Measurements from ENCODE around the gene GFOD2.

DNA sequence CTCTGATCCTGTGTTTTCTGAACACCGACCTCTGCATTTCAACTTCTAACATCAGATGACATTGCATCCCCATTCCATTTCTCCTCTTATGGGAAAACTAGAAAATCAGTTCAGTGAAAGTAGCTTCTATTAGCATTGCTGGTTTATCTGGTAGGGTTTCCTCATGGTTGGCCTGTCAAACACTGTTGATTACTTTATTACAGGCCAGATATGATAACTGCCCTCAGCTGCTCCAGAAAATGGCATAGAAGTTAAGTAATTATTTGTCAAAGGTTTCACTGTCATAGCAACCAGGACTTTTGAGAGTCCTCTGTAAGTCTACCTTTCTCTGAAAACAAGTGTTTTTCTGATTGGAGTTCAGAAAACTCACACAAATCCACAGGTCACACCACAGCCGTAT lies 3.0 kb downstream of the GFOD2 start:
- TF ChIP-seq, protein P1, sequence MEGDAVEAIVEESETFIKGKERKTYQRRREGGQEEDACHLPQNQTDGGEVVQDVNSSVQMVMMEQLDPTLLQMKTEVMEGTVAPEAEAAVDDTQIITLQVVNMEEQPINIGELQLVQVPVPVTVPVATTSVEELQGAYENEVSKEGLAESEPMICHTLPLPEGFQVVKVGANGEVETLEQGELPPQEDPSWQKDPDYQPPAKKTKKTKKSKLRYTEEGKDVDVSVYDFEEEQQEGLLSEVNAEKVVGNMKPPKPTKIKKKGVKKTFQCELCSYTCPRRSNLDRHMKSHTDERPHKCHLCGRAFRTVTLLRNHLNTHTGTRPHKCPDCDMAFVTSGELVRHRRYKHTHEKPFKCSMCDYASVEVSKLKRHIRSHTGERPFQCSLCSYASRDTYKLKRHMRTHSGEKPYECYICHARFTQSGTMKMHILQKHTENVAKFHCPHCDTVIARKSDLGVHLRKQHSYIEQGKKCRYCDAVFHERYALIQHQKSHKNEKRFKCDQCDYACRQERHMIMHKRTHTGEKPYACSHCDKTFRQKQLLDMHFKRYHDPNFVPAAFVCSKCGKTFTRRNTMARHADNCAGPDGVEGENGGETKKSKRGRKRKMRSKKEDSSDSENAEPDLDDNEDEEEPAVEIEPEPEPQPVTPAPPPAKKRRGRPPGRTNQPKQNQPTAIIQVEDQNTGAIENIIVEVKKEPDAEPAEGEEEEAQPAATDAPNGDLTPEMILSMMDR (IDR thresholded peaks at IDR 0.05; ENCODE audit: poor library complexity), result no peak
- TF ChIP-seq EZH2 (IDR thresholded peaks at IDR 0.05; ENCODE audit: borderline replicate concordance), result no peak

All from hepatocyte (in vitro differentiated cells).